Stimulated activated CD8-positive, alpha-beta memory T cell treated with anti-CD3 and anti-CD28 coated beads, Interleukin-15, amount 100 ng/mL, for 24 hours (primary cell): ENCODE data around the gene PITPNM3.

Experiments used
- DNase-seq: peaks from one replicate; pipeline ENCODE4 v3.0.0-alpha.2; 2020; ENCODE audit warnings: low read depth

PITPNM3 gene

GRCh38 chr17:6461792-6462524 is 94.4 kb downstream of the PITPNM3 start:
- DNase-seq, result no peak

- no peak for DNase-seq
These were observed 95.1 kb downstream of the PITPNM3 start for GRCh38 chr17:6461246-6461645.

GRCh38 chr17:6460531-6461161 is 95.7 kb downstream of the PITPNM3 start:
- no peak for DNase-seq

GRCh38 chr17:6458460-6458950 is 97.8 kb downstream of the PITPNM3 start:
- no peak for DNase-seq

GRCh38 chr17:6457688-6458459 is 98.5 kb downstream of the PITPNM3 start:
- DNase-seq, result no peak

- DNase-seq, result no peak
These were observed 99.3 kb downstream of the PITPNM3 start for GRCh38 chr17:6456914-6457687.

- no peak for DNase-seq
These were observed 100.0 kb downstream of the PITPNM3 start for GRCh38 chr17:6456321-6456720.

- no peak for DNase-seq
These were observed 101.0 kb downstream of the PITPNM3 start for GRCh38 chr17:6455321-6455705.

- DNase-seq, result no peak
These were observed 101.6 kb downstream of the PITPNM3 start for GRCh38 chr17:6454495-6455320.

- DNase-seq, result no peak
These were observed 102.9 kb downstream of the PITPNM3 start for GRCh38 chr17:6453279-6454024.

GRCh38 chr17:6452471-6453266 is 103.7 kb downstream of the PITPNM3 start:
- no peak for DNase-seq

- DNase-seq, result no peak
These were observed 105.2 kb downstream of the PITPNM3 start for GRCh38 chr17:6450926-6451832.

- DNase-seq, result no peak
These were observed 107.0 kb downstream of the PITPNM3 start for GRCh38 chr17:6449307-6449706.

GRCh38 chr17:6448473-6448872 is 107.9 kb downstream of the PITPNM3 start:
- DNase-seq, result no peak

GRCh38 chr17:6446516-6447100 is 109.7 kb downstream of the PITPNM3 start:
- DNase-seq, result no peak

GRCh38 chr17:6444571-6445335 is 111.6 kb downstream of the PITPNM3 start:
- DNase-seq, result no peak
